ENCODE measurements around the gene PSME3.
"Not testable (repeated sequence)": the region's sequence is repeated elsewhere in the genome, so short reads cannot be mapped to it uniquely, and the experiment has no call there.

The PSME3 gene

GRCh38 chr17:42849031-42849430 is 15.8 kb downstream of the PSME3 start:
- Histone ChIP-seq H3K4me1 (ENCODE audit: control insufficient read depth, insufficient read depth, low read length, poor library complexity, severe bottlenecking) (no peaks in the 10 kb centered on the region), H3K4me3 (ENCODE audit: insufficient read depth, low read depth, low read length, poor library complexity, severe bottlenecking) (no peak overlapping the region), H3K9me3 (ENCODE audit: control insufficient read depth, low read length) (no peaks in the 10 kb centered on the region), H3K27ac (ENCODE audit: insufficient read depth, low read length, poor library complexity, severe bottlenecking) (no peak overlapping the region), H3K27me3 (replicated peaks; ENCODE audit: control insufficient read depth, insufficient read depth, low read length, poor library complexity, severe bottlenecking) (no peaks in the 10 kb centered on the region), H3K36me3 (ENCODE audit: control insufficient read depth, insufficient read depth, low read length) (peaks cover 15% of the 10 kb centered on the region)
- no peak for DNase-seq

- Histone ChIP-seq H3K27ac (ENCODE audit: insufficient read depth, low read length, poor library complexity, severe bottlenecking) (no peak overlapping the region), H3K36me3 (ENCODE audit: control insufficient read depth, insufficient read depth, low read length) (peaks cover 9% of the 10 kb centered on the region), H3K4me3 (ENCODE audit: insufficient read depth, low read depth, low read length, poor library complexity, severe bottlenecking) (no peak overlapping the region), H3K27me3 (replicated peaks; ENCODE audit: control insufficient read depth, insufficient read depth, low read length, poor library complexity, severe bottlenecking) (no peaks in the 10 kb centered on the region), H3K4me1 (ENCODE audit: control insufficient read depth, insufficient read depth, low read length, poor library complexity, severe bottlenecking) (no peaks in the 10 kb centered on the region), H3K9me3 (ENCODE audit: control insufficient read depth, low read length) (no peaks in the 10 kb centered on the region)
- DNase-seq, result no peak
These were observed 16.4 kb downstream of the PSME3 start for GRCh38 chr17:42849451-42850181.

DNA sequence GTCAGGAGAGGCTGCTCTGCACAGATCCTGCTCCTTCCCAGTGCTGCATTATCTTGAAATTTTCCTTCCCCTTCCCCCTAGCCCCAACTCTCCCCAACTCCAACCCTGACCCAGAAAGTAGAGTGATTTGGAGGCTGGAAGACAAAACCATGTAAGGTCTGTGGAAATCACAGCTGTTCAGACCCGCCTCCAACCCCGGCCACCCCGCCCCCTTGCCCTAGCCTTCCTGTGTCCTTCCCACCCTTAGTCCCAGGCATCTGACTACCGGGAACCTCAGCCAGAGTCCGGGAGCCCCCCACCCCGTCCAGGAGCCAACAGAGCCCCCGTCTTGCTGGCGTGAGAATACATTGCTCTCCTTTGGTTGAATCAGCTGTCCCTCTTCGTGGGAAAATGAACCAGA is 17.8 kb downstream of the PSME3 start, which contains the start of gene AOC3:
TSS of gene AOC3 (plus strand) at position 246 of the 400 bp plus-strand sequence. CDS start at position 391, 145 bp downstream.
- no peaks in the 10 kb centered on the region for H3K27me3 ChIP-seq (replicated peaks; ENCODE audit: control insufficient read depth, insufficient read depth, low read length, poor library complexity, severe bottlenecking)
- H3K27ac ChIP-seq (ENCODE audit: insufficient read depth, low read length, poor library complexity, severe bottlenecking), result no peak within 1 kb of the TSS
- H3K9me3 ChIP-seq (ENCODE audit: control insufficient read depth, low read length), result no peaks in the 10 kb centered on the region
- no peaks in the 10 kb centered on the region for H3K4me1 ChIP-seq (ENCODE audit: control insufficient read depth, insufficient read depth, low read length, poor library complexity, severe bottlenecking)
- no peak for DNase-seq
- H3K36me3 ChIP-seq (ENCODE audit: control insufficient read depth, insufficient read depth, low read length), result no peaks in the 10 kb centered on the region
- H3K4me3 ChIP-seq (ENCODE audit: insufficient read depth, low read depth, low read length, poor library complexity, severe bottlenecking), result no peak within 1 kb of the TSS

DNA sequence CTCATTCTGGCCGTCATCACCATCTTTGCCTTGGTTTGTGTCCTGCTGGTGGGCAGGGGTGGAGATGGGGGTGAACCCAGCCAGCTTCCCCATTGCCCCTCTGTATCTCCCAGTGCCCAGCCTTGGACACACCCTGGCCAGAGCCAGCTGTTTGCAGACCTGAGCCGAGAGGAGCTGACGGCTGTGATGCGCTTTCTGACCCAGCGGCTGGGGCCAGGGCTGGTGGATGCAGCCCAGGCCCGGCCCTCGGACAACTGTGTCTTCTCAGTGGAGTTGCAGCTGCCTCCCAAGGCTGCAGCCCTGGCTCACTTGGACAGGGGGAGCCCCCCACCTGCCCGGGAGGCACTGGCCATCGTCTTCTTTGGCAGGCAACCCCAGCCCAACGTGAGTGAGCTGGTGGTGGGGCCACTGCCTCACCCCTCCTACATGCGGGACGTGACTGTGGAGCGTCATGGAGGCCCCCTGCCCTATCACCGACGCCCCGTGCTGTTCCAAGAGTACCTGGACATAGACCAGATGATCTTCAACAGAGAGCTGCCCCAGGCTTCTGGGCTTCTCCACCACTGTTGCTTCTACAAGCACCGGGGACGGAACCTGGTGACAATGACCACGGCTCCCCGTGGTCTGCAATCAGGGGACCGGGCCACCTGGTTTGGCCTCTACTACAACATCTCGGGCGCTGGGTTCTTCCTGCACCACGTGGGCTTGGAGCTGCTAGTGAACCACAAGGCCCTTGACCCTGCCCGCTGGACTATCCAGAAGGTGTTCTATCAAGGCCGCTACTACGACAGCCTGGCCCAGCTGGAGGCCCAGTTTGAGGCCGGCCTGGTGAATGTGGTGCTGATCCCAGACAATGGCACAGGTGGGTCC is 18.4 kb downstream of the PSME3 start:
- H3K9me3 ChIP-seq (ENCODE audit: control insufficient read depth, low read length); H3K27ac ChIP-seq (ENCODE audit: insufficient read depth, low read length, poor library complexity, severe bottlenecking); H3K4me3 ChIP-seq (ENCODE audit: insufficient read depth, low read depth, low read length, poor library complexity, severe bottlenecking); H3K4me1 ChIP-seq (ENCODE audit: control insufficient read depth, insufficient read depth, low read length, poor library complexity, severe bottlenecking); H3K27me3 ChIP-seq (replicated peaks; ENCODE audit: control insufficient read depth, insufficient read depth, low read length, poor library complexity, severe bottlenecking); DNase-seq; H3K36me3 ChIP-seq (ENCODE audit: control insufficient read depth, insufficient read depth, low read length): not testable (repeated sequence)

DNA sequence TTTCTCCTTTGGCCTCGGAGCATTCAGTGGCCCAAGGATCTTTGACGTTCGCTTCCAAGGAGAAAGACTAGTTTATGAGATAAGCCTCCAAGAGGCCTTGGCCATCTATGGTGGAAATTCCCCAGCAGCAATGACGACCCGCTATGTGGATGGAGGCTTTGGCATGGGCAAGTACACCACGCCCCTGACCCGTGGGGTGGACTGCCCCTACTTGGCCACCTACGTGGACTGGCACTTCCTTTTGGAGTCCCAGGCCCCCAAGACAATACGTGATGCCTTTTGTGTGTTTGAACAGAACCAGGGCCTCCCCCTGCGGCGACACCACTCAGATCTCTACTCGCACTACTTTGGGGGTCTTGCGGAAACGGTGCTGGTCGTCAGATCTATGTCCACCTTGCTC is 19.2 kb downstream of the PSME3 start:
- no peak overlapping the region for H3K27ac ChIP-seq (ENCODE audit: insufficient read depth, low read length, poor library complexity, severe bottlenecking)
- H3K27me3 ChIP-seq (replicated peaks; ENCODE audit: control insufficient read depth, insufficient read depth, low read length, poor library complexity, severe bottlenecking), result no peaks in the 10 kb centered on the region
- H3K36me3 ChIP-seq (ENCODE audit: control insufficient read depth, insufficient read depth, low read length), result no peaks in the 10 kb centered on the region
- H3K4me3 ChIP-seq (ENCODE audit: insufficient read depth, low read depth, low read length, poor library complexity, severe bottlenecking), result no peak overlapping the region
- DNase-seq, result no peak
- no peaks in the 10 kb centered on the region for H3K9me3 ChIP-seq (ENCODE audit: control insufficient read depth, low read length)
- H3K4me1 ChIP-seq (ENCODE audit: control insufficient read depth, insufficient read depth, low read length, poor library complexity, severe bottlenecking), result no peaks in the 10 kb centered on the region

- Histone ChIP-seq H3K4me3 (ENCODE audit: insufficient read depth, low read depth, low read length, poor library complexity, severe bottlenecking) (no peak overlapping the region), H3K36me3 (ENCODE audit: control insufficient read depth, insufficient read depth, low read length) (no peaks in the 10 kb centered on the region), H3K27ac (ENCODE audit: insufficient read depth, low read length, poor library complexity, severe bottlenecking) (no peak overlapping the region), H3K4me1 (ENCODE audit: control insufficient read depth, insufficient read depth, low read length, poor library complexity, severe bottlenecking) (no peaks in the 10 kb centered on the region), H3K27me3 (replicated peaks; ENCODE audit: control insufficient read depth, insufficient read depth, low read length, poor library complexity, severe bottlenecking) (no peaks in the 10 kb centered on the region), H3K9me3 (ENCODE audit: control insufficient read depth, low read length) (no peaks in the 10 kb centered on the region)
- no peak for DNase-seq
These were observed 19.8 kb downstream of the PSME3 start for GRCh38 chr17:42853004-42853403.

- Histone ChIP-seq H3K9me3 (ENCODE audit: control insufficient read depth, low read length) (no peaks in the 10 kb centered on the region), H3K4me3 (ENCODE audit: insufficient read depth, low read depth, low read length, poor library complexity, severe bottlenecking) (no peak overlapping the region), H3K27ac (ENCODE audit: insufficient read depth, low read length, poor library complexity, severe bottlenecking) (no peak overlapping the region), H3K36me3 (ENCODE audit: control insufficient read depth, insufficient read depth, low read length) (no peaks in the 10 kb centered on the region), H3K27me3 (replicated peaks; ENCODE audit: control insufficient read depth, insufficient read depth, low read length, poor library complexity, severe bottlenecking) (no peaks in the 10 kb centered on the region), H3K4me1 (ENCODE audit: control insufficient read depth, insufficient read depth, low read length, poor library complexity, severe bottlenecking) (no peaks in the 10 kb centered on the region)
- DNase-seq, result no peak
These were observed 20.4 kb downstream of the PSME3 start for GRCh38 chr17:42853597-42853967.

DNA sequence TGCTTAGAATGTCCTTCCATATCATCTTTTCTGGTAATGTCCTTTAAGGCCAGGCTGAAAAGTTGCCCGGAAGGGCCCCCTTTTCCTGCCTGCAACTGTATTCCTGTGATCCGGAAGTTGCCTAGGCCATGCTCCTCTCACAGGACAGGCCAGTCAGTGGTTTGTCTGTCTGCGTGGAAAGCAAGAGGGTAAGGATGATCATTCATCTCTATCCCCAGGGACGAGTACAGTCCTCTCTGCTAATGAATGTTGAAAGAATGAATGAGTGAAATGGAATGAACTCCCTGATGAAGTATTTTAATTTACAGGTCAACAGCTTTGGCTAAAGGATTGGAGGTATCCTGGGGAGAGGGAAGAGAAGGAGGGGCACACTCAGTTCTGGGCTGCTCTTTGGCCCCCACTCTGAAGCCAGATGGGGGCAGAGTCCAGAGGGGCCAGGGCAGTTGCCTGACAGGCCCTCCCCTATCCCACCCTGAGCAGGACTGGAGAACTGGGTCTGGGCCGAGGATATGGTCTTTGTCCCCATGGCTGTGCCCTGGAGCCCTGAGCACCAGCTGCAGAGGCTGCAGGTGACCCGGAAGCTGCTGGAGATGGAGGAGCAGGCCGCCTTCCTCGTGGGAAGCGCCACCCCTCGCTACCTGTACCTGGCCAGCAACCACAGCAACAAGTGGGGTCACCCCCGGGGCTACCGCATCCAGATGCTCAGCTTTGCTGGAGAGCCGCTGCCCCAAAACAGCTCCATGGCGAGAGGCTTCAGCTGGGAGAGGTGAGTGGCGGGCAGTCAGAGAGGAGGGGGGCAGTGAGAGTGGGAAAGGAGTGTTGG is 21.0 kb downstream of the PSME3 start:
- Histone ChIP-seq H3K4me1 (ENCODE audit: control insufficient read depth, insufficient read depth, low read length, poor library complexity, severe bottlenecking) (no peaks in the 10 kb centered on the region), H3K9me3 (ENCODE audit: control insufficient read depth, low read length) (no peaks in the 10 kb centered on the region), H3K27ac (ENCODE audit: insufficient read depth, low read length, poor library complexity, severe bottlenecking) (no peak overlapping the region), H3K4me3 (ENCODE audit: insufficient read depth, low read depth, low read length, poor library complexity, severe bottlenecking) (no peak overlapping the region), H3K36me3 (ENCODE audit: control insufficient read depth, insufficient read depth, low read length) (no peaks in the 10 kb centered on the region), H3K27me3 (replicated peaks; ENCODE audit: control insufficient read depth, insufficient read depth, low read length, poor library complexity, severe bottlenecking) (no peaks in the 10 kb centered on the region)
- no peak for DNase-seq

DNA sequence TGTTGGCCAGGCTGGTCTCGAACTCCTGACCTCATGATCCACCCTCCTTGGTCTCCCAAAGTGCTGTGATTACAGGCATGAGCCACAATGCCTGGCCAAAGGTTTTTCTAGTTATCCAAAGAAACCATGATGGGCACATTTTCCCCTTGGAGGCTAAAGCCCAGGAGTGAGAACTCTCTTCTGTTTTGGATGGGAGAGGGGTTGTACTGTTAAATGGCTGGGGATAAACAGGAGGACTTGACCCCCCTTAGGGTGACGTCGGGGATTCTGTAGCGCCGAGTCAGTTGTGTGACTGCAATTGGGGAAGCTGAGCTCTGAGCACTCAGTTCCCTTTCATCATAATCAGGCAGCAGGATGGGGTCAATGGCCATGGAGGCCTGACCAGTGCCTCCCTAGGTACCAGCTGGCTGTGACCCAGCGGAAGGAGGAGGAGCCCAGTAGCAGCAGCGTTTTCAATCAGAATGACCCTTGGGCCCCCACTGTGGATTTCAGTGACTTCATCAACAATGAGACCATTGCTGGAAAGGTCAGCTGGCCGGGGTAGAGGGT is 21.9 kb downstream of the PSME3 start:
- no peak for DNase-seq
- H3K27ac ChIP-seq (ENCODE audit: insufficient read depth, low read length, poor library complexity, severe bottlenecking), result no peak overlapping the region

More for the DNA sequence above, 21.9 kb downstream of the PSME3 start:
- H3K4me3 ChIP-seq (ENCODE audit: insufficient read depth, low read depth, low read length, poor library complexity, severe bottlenecking), result no peak overlapping the region
- H3K27me3 ChIP-seq (replicated peaks; ENCODE audit: control insufficient read depth, insufficient read depth, low read length, poor library complexity, severe bottlenecking), result no peaks in the 10 kb centered on the region
- no peaks in the 10 kb centered on the region for H3K9me3 ChIP-seq (ENCODE audit: control insufficient read depth, low read length)
- no peaks in the 10 kb centered on the region for H3K4me1 ChIP-seq (ENCODE audit: control insufficient read depth, insufficient read depth, low read length, poor library complexity, severe bottlenecking)
- no peaks in the 10 kb centered on the region for H3K36me3 ChIP-seq (ENCODE audit: control insufficient read depth, insufficient read depth, low read length)
